ENCODE results near the gene CCND1.
"Not testable (repeated sequence)": the region's sequence is repeated elsewhere in the genome, so short reads cannot be mapped to it uniquely, and the experiment has no call there.

The CCND1 gene

DNA sequence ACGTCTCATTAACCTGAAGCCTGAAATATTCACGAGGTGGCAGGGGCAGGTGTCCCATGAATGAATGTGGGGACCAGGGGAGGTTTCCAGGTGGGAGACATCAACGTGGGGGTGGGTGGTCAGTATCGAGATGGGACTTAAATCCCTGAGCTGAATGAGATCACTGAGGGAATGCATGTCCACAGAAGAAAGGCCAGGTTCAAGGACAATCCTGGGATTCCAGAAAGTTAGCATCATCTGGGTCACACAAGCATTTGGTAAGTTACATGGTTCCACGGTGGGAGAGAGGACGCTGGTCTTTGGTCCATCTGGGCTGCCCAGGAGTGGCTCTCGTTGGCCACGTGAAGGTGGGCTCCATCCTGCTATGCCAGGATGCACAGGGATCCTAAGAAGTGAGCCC is 22.7 kb upstream of the CCND1 start:
- DNase-seq = no peak

GRCh38 chr11:69620683-69621290 is 20.2 kb upstream of the CCND1 start:
- no peak for DNase-seq

- not testable (repeated sequence) for DNase-seq
Measured at GRCh38 chr11:69622097-69622681, 18.8 kb upstream of the CCND1 start.

DNA sequence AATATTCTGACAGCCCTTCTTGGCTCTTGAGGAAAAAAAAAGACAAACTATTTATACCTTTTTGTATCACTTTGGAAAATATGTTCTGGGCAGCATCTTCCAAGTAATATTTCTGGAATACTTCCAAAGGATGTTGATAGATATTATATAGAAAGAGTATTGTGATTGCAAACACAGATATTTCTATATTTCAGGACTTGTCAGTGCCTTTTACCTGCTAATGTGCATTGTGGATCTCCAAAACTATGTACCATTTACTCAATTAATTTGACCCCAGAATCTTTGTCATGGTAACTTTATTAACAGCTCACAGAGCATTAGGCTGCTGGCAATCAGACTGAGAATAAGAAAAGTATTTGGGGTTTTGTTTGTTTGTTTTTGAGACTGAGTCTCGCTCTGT is 16.7 kb upstream of the CCND1 start:
- DNase-seq = no peak

DNA sequence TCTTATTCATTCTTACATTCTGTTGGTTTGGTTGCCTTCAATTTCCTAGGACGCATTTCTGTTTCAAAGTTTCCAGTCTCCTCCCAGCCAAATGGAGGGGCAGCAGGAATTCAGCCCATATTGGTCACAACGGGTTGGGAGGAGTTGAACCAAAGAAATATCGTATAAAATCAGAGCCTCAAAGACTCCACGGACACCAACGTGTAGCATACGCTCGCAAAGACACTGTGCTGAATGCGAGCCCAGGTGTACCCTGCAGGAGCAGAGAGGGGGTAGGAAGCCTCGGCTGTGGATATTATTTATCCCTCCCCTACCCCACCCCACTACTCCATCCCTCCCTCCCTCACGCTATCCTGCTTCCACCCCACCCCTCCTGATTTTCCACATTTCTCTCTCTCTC is 15.5 kb upstream of the CCND1 start:
- DNase-seq = no peak

GRCh38 chr11:69627551-69627950 is 13.4 kb upstream of the CCND1 start:
- DNase-seq = no peak

GRCh38 chr11:69630017-69630416 is 10.9 kb upstream of the CCND1 start:
- DNase-seq = no peak

- no peak for DNase-seq
Measured at GRCh38 chr11:69630424-69630823, 10.5 kb upstream of the CCND1 start.

- DNase-seq = no peak
Measured at GRCh38 chr11:69632900-69633299, 8.1 kb upstream of the CCND1 start.

DNA sequence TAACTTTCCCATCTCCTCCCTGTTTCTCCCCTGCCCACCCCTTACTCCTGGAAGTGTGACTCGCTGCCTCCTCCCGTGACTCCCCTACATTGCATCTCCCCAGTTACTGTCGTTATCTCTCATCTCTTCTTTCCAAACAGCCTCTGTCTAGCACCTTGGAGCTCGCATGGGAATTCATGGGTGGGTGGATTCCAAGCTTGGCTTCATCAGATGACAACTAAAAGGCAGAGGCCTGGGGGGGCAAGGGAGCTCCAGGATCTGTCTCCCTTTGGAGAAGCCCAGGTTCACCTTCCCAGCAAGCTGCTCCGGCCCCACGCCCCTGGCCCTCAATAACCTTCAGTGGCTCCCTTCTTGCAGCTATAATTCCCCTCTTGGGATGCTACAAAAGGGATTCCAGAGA is 6.9 kb upstream of the CCND1 start:
- DNase-seq = no peak

GRCh38 chr11:69634590-69634989 is 6.4 kb upstream of the CCND1 start:
- DNase-seq = no peak

GRCh38 chr11:69635195-69635594 is 5.8 kb upstream of the CCND1 start:
- no peak for DNase-seq

DNA sequence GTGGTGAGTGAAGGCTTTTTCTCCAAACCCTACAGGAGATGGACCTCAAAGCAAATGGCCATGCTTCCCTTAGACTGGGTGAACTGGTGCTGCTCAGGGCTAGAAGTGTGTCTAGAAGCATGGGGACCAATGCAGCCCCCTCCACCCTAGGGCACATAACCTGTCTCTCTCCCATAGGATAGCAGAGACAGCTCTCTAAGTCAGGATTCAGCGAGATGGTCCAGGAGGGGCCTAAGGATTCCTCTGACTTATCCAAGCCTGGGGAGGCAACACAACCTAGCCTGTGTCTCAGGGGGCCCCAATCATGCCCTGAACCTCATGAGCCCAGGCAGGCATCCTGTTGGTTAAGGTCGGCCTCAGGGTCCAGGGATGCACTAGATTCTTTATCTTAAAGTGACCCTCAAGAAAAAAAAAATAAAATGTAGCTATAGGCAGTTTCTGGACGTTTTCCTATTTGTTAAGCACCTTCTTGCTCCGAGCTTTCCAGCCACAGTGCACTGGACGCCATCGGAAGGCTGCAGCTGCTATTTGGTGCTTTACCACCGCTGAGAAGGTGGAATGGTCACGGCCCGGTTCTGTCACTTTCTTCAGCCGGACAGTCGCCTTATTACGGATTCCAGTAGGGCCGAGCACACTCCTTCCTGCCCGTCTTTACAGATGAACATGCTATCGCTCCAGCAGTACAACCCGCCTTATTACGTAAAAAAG is 5.0 kb upstream of the CCND1 start:
- no peak for DNase-seq

DNA sequence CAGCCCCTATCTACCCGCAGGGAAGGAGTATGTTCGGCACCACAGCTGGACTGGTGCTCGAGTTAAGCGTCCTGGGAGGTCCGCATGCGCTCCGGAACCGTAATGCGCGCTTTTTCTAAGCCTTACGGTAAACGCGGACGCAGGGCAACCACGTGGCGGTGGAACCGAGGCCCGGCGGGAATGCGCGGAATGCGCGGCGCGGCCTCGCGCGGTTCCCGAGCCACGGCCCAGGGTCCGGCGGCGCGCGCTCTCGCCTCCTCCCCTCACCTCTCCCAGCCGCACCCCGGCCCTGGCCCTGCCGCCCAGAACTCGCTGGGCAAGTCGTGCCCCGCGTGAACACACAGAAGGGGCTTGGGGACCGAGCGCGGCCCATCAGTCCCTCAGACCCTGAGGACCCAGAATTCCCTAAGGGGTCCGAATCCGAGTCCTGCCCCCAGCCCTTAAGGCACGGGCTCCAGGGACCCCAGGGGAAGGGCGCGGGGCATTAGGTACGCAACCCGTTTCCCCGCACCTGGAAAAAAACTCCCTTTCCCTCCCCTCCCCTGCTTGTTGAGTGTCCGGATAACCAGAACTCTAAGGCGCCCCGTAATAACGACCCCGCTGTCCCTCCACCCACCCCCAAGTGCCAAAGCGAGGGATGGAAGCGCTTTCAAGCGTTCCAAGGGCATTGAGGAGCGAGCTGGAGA is 4.3 kb upstream of the CCND1 start:
- DNase-seq = no peak

DNA sequence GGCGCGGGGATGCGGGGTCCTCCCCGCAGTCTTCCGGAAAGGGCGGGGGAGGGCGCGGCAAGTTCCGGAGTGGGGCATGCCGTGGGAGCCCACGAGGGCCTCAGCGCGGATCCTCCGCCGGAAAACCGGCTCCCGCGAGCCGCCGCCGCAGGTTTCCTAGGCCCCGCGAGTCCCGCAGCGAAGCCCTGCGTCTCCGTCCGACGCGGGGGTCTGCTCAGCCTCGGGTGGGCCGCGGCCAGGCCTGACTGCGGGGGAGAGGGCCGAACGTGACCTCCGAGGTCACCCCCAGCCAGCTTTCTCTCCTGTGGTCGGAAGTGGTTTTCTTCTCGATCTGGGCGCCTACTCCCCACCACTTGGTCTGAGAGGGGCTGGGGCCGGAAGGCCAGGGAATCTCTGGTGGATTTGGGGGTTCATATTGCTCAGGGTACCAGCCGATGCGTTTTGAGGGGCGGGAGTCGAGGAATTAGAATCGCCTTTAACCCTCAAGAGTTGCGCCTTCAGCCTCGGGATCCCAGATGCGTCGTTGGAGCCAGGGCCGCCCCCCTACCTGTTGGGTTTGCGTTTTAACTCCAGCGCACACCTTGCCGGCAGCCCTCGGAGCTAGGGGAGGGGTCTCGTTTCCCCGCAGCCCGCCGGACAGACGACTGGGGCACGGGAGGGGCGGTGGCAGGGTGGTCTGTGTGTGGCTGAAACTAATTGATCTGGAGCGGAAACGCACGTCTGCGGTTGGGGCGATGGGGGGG is 3.6 kb upstream of the CCND1 start:
- DNase-seq = no peak

GRCh38 chr11:69637941-69638871 is 2.8 kb upstream of the CCND1 start:
- DNase-seq = no peak

- peak; percentile 69 for DNase-seq
Measured at GRCh38 chr11:69638941-69639681, 1.8 kb upstream of the CCND1 start.

GRCh38 chr11:69639831-69640230 is 1.1 kb upstream of the CCND1 start:
- DNase-seq = no peak

DNA sequence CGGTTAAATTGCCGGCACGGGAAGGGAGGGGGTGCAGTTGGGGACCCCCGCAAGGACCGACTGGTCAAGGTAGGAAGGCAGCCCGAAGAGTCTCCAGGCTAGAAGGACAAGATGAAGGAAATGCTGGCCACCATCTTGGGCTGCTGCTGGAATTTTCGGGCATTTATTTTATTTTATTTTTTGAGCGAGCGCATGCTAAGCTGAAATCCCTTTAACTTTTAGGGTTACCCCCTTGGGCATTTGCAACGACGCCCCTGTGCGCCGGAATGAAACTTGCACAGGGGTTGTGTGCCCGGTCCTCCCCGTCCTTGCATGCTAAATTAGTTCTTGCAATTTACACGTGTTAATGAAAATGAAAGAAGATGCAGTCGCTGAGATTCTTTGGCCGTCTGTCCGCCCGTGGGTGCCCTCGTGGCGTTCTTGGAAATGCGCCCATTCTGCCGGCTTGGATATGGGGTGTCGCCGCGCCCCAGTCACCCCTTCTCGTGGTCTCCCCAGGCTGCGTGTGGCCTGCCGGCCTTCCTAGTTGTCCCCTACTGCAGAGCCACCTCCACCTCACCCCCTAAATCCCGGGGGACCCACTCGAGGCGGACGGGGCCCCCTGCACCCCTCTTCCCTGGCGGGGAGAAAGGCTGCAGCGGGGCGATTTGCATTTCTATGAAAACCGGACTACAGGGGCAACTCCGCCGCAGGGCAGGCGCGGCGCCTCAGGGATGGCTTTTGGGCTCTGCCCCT is 529 bp upstream of the CCND1 start:
- DNase-seq = no peak

DNA sequence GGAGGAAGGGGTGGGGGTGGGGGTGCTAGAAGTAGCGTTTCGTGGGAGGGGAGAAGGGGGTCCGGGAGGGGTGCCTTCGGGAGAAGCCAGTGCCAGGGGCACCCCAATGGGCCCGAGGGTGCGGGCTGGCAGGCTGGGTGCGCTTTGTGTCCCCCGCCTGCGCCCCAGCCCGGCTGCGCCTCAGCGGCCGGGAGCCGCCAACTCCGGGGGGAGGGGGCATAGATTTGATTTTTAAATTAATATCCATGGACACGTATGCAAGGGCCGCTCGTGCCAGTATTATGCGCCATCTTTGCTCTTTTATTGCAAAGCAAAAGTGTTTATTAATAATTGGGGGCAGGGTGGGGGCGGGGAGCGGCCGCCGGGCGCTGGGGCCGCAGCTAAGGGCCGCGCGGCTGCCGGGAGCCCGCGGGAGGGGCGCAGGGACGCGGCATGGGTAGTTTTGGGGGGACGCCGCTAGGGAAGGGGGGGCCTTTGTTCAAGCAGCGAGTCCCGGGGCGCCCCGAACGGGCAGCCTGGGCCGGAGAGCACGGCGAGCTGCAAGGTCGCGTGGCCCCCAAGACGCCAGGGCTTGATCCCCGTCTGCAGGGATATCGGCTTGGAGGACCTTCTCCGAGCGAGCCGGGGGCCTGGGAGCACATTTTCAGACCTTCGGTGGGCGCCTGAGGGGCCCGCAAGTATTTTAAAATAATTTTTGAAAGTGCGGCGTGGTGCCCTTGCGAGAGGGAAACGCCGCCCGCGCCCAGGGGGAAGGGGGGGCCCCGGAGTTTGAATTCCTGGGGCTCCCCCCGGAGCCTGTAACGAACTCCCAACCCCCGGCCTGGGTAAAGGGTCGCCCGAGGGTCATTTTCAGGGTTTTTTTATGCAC is 959 bp downstream of the CCND1 start:
- DNase-seq = no peak

Data from DMS 273 treated with DMSO at 0.1 percent for 48 hours (cell line).